Measurements from ENCODE around the gene SLC35B2.

DNA sequence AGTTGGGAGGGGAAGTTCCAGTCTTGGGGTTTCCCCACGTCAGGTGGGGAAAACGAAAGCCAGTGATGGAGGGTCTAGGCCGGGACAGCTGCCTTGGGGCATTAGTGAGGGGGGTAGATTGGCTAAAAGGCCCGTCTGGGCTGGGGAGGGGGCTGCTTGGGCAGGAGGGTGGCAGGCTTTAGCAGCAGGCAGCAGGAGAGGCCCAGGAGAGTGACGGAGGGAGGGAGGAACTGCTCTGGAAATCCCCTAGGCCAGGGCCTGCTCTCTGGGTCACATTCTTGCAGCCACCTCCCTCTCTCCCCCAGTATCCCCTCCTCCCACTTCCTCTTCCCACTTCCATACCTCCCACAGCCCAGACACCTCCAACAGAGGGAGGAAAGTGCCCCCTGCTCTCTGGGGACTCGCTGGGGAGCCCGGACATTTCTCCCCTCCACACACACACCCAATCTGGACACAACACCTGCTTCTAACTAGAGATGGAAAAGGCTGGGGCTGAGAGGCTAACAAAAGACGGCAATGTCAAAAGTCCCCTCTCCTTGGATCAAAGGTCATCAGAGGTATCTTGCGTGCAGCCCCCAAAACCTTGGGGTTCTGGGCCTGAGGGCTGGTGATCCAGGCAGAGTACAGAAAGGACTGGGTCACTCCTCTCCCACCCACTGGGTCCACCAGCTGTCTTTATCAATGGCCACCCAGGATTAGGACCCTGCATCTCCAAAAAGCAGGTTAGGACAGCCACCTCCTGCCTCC, 6.2 kb upstream of the SLC35B2 start:
- no peak for TF ChIP-seq FOXM1 (IDR thresholded peaks at IDR 0.05; ENCODE audit: borderline replicate concordance, low read depth)
- TF ChIP-seq TAF1 (IDR thresholded peaks at IDR 0.05; ENCODE audit: low read depth): no peak
- no peak for TF ChIP-seq CREB1 (IDR thresholded peaks at IDR 0.05; ENCODE audit: low read depth)
- TF ChIP-seq MAX (IDR thresholded peaks at IDR 0.05): no peak
- no peak for TF ChIP-seq REST (IDR thresholded peaks at IDR 0.05; ENCODE audit: low read depth)
- TF ChIP-seq EGR1 (IDR thresholded peaks at IDR 0.05): no peak
- TF ChIP-seq RAD21 (IDR thresholded peaks at IDR 0.05; ENCODE audit: low read depth): no peak
